HCT116 (cell line): ENCODE data around the gene RAN. TPM values are rescaled to one million over a fixed set of nuclear protein-coding genes. Genes with fewer than 3 reads are reported as not detected.
"Not testable (repeated sequence)": the region's sequence is repeated elsewhere in the genome, so short reads cannot be mapped to it uniquely, and the experiment has no call there.

Experiments
- ATAC-seq: fragments of 200-7000 bp; cut with Tn5 transposase; 2 replicates; pipeline ENCODE4 v1.9.1; 2020; ENCODE audit warnings: mild to moderate bottlenecking, moderate library complexity
- BruUV-seq: library from RNA; stranded (reverse); fragments of 400-500 nt; replicated peaks from 2 replicates; lab custom pipeline; 2021; lab: Mats Ljungman, UMichigan
- CTCF ChIA-PET: fragments of 300-600 bp; sonication (Branson Sonifier 250); formaldehyde crosslinking; loops from one replicate; lab custom pipeline; 2021; ENCODE audit warnings: antibody characterized with exemption; lab: Charles Lee
- POLR2A ChIA-PET: fragments of 300-600, 350-600 bp; sonication (Branson Sonifier 250); formaldehyde crosslinking; loops from one replicate; lab custom pipeline; 2021; ENCODE audit warnings: antibody characterized with exemption; lab: Charles Lee
- RAD21 ChIA-PET, 2 experiments: fragments of 300-600 bp; sonication (Branson Sonifier 250); formaldehyde crosslinking; loops; one replicate each; lab custom pipeline; 2023; ENCODE audit warnings: low total read pairs in 2 of 2; ENCODE audit not compliant: uncharacterized antibody in 2 of 2, unreplicated experiment in 2 of 2, low non-redundant PET in 1 of 2; lab: Charles Lee
- DNase-seq: peaks from one replicate; pipeline ENCODE4 v3.0.0-alpha.2; 2010; ENCODE audit warnings: low read depth, low spot score
- H2AFZ ChIP-seq: fragments of 200-600 bp; shearing (Covaris generic), sonication (generic); 2 replicates; pipeline ENCODE4 v1.6.1; 2017; ENCODE audit warnings: low read depth, mixed run types, mixed read lengths, antibody characterized with exemption, low read length; ENCODE audit not compliant: poor library complexity, severe bottlenecking
- H3K27ac ChIP-seq: 2 replicates; pipeline ENCODE4 v1.5.1; 2012; ENCODE audit warnings: low read depth, low read length
- H3K27me3 ChIP-seq: fragments of 200-600 bp; sonication (generic); 2 replicates; pipeline ENCODE4 v1.6.1; 2016; ENCODE audit warnings: mixed run types, low read length, mixed read lengths; ENCODE audit not compliant: insufficient read depth
- H3K36me3 ChIP-seq, 2 experiments: fragments of 200-500 bp in 1 of 2; fragments of 200-600 bp in 1 of 2; sonication (Bioruptor generic) in 1 of 2; sonication (generic) in 1 of 2; 2 replicates each; pipeline versions ENCODE4 v1.5.1 to v1.6.1; 2014 to 2016; ENCODE audit warnings: low read length in 2 of 2, inconsistent platforms in 1 of 2, mixed read lengths in 1 of 2, mixed run types in 1 of 2; ENCODE audit not compliant: insufficient read depth in 2 of 2, control insufficient read depth in 1 of 2
- H3K4me1 ChIP-seq, 2 experiments: fragments of 200-600 bp in 1 of 2; sonication (generic) in 1 of 2; 2 replicates each; pipeline versions ENCODE4 v1.5.1 to v1.6.1; 2012 to 2017; ENCODE audit warnings: low read length in 2 of 2, inconsistent platforms in 1 of 2, mild to moderate bottlenecking in 1 of 2, mixed read lengths in 1 of 2, mixed run types in 1 of 2, moderate library complexity in 1 of 2; ENCODE audit not compliant: insufficient read depth in 2 of 2, control insufficient read depth in 1 of 2
- H3K4me2 ChIP-seq: fragments of 200-600 bp; sonication (generic); 2 replicates; pipeline ENCODE4 v1.6.1; 2017; ENCODE audit warnings: mixed run types, low read length, mixed read lengths
- H3K4me3 ChIP-seq, 2 experiments: fragments of 200-600 bp in 1 of 2; sonication (generic) in 1 of 2; replicated peaks in 1 of 2; 2 replicates each; pipeline ENCODE4 v1.5.1; 2011 to 2016; ENCODE audit warnings: low read length in 2 of 2, control low read depth in 1 of 2, low read depth in 1 of 2, mild to moderate bottlenecking in 1 of 2, mixed read lengths in 1 of 2, mixed run types in 1 of 2
- H3K79me2 ChIP-seq: fragments of 200-600 bp; sonication (generic); 2 replicates; pipeline ENCODE4 v1.6.1; 2017; ENCODE audit warnings: mild to moderate bottlenecking, mixed run types, low read length, moderate library complexity, mixed read lengths; ENCODE audit not compliant: insufficient read depth
- H3K9ac ChIP-seq: fragments of 200-600 bp; sonication (generic); 2 replicates; pipeline ENCODE4 v1.6.1; 2016; ENCODE audit warnings: low read length, mixed read lengths
- H3K9me2 ChIP-seq: fragments of 200-600 bp; sonication (generic), shearing (Covaris generic); 2 replicates; pipeline ENCODE4 v1.6.1; 2017; ENCODE audit warnings: mixed run types, mild to moderate bottlenecking, moderate library complexity; ENCODE audit not compliant: insufficient read depth
- H3K9me3 ChIP-seq, 2 experiments: fragments of 200-500 bp in 1 of 2; fragments of 200-600 bp in 1 of 2; sonication (Bioruptor generic) in 1 of 2; sonication (generic) in 1 of 2; 2 replicates each; pipeline ENCODE4 v1.6.1; 2014 to 2017; ENCODE audit warnings: low read length in 2 of 2, mixed read lengths in 2 of 2, inconsistent platforms in 1 of 2, low read depth in 1 of 2, mild to moderate bottlenecking in 1 of 2, mixed run types in 1 of 2, moderate library complexity in 1 of 2; ENCODE audit not compliant: control insufficient read depth in 1 of 2, insufficient read depth in 1 of 2
- H4K20me1 ChIP-seq: fragments of 200-600 bp; sonication (generic), shearing (Covaris generic); 2 replicates; pipeline ENCODE4 v1.6.1; 2017; ENCODE audit warnings: mixed run types, mild to moderate bottlenecking, moderate library complexity; ENCODE audit not compliant: insufficient read depth
- CBX3 ChIP-seq: IDR thresholded peaks from 2 replicates; pipeline ENCODE4 v1.6.1; 2012; ENCODE audit warnings: low read depth
- EGR1 ChIP-seq: IDR thresholded peaks from 2 replicates; pipeline ENCODE4 v1.6.1; 2012; ENCODE audit warnings: low read depth
- ELF1 ChIP-seq: IDR thresholded peaks from 2 replicates; pipeline ENCODE4 v1.6.1; 2012; ENCODE audit warnings: low read depth, borderline replicate concordance
- FOSL1 ChIP-seq: IDR thresholded peaks from 2 replicates; pipeline ENCODE4 v1.6.1; 2012; ENCODE audit warnings: low read depth
- POLR2A ChIP-seq: IDR thresholded peaks from 2 replicates; pipeline ENCODE4 v1.7.0; 2011; ENCODE audit warnings: borderline replicate concordance; ENCODE audit not compliant: insufficient read depth, insufficient read length; ENCODE audit errors: extremely low read depth
- POLR2AphosphoS5 ChIP-seq: IDR thresholded peaks from 2 replicates; pipeline ENCODE4 v1.6.1; 2011; ENCODE audit warnings: mild to moderate bottlenecking, low read depth, low read length, moderate library complexity
- SP1 ChIP-seq: IDR thresholded peaks from 2 replicates; pipeline ENCODE4 v1.6.1; 2012; ENCODE audit warnings: low read depth
- ZFX ChIP-seq: fragments of 450-650 bp; IDR thresholded peaks from 2 replicates; pipeline ENCODE4 v1.6.1; 2017
- intact Hi-C: fragments of 100-400 bp; cut with micrococcal nuclease; formaldehyde crosslinking; loops from 2 replicates; pipeline ENCODE4 v1.10.0; 2022
- total RNA-seq: library from RNA; stranded (reverse); gene quantifications from one replicate; pipeline ENCODE4 v1.2.1, GENCODE V29; 2021; ENCODE audit not compliant: unreplicated experiment
- TF ChIP-seq, protein P1 (sequence below): IDR thresholded peaks from 2 replicates; pipeline ENCODE4 v1.6.1; 2011; ENCODE audit warnings: mild to moderate bottlenecking, low read length, moderate library complexity; ENCODE audit not compliant: insufficient replicate concordance; ENCODE audit errors: extremely low read depth
- TF ChIP-seq, protein P2 (sequence below): IDR thresholded peaks from 2 replicates; pipeline ENCODE4 v1.6.1; 2012

RAN gene
- total RNA-seq, 1 experiment from 2014 or later, result 1,420 TPM

DNA sequence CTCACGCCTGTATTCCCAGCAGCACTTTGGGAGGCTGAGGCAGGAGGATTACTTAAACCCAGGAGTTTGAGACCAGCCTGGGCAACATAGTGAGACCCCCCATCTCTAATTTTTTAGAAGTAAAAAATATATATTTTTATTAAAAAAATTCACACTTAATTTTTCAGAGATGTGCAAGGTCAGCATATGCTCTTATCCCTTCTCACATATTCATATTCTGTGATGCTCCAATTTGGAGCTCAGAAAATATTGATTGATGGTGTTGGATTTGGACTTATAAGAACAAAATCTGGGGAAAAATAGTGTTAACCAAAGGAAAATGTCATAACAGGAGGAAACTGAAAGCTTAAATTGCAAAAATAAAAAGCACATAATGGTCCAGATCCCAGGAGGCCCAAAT is 9.7 kb downstream of the RAN start:
- intact Hi-C loops, result no loop called here
- no peaks in the 10 kb centered on the region for H3K27me3 ChIP-seq
- BruUV-seq, result no TSS peak
- H3K79me2 ChIP-seq, result peaks cover 4% of the 10 kb centered on the region
- no peaks in the 10 kb centered on the region for H3K9me3 ChIP-seq
- no peak for DNase-seq
- H4K20me1 ChIP-seq, result peaks cover 21% of the 10 kb centered on the region; the same call in 1 of the 2 replicates
- peaks cover 10 to 12% of the 10 kb centered on the region in 2 experiments for H3K36me3 ChIP-seq
- TF ChIP-seq ZFX (no peak), POLR2A (no peak), SP1 (no peak), POLR2AphosphoS5 (no peak), CBX3 (no peak), FOSL1 (no peak), ELF1 (no peak), EGR1 (no peak)
- TF ChIP-seq, protein P1, sequence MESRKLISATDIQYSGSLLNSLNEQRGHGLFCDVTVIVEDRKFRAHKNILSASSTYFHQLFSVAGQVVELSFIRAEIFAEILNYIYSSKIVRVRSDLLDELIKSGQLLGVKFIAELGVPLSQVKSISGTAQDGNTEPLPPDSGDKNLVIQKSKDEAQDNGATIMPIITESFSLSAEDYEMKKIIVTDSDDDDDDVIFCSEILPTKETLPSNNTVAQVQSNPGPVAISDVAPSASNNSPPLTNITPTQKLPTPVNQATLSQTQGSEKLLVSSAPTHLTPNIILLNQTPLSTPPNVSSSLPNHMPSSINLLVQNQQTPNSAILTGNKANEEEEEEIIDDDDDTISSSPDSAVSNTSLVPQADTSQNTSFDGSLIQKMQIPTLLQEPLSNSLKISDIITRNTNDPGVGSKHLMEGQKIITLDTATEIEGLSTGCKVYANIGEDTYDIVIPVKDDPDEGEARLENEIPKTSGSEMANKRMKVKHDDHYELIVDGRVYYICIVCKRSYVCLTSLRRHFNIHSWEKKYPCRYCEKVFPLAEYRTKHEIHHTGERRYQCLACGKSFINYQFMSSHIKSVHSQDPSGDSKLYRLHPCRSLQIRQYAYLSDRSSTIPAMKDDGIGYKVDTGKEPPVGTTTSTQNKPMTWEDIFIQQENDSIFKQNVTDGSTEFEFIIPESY, result no peak
- TF ChIP-seq, protein P2, sequence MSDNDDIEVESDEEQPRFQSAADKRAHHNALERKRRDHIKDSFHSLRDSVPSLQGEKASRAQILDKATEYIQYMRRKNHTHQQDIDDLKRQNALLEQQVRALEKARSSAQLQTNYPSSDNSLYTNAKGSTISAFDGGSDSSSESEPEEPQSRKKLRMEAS, result no peak
- TF ChIP-seq, all 23 proteins: peak for 0
- H3K4me3 ChIP-seq, result no peak overlapping the region
- H3K27ac ChIP-seq, result no peak overlapping the region
- ChIA-PET POLR2A (no interaction called here), RAD21 (no interaction called here), CTCF (no interaction called here)
- H3K4me1 ChIP-seq, result no peaks in the 10 kb centered on the region
- no peaks in the 10 kb centered on the region for H3K9me2 ChIP-seq
- H3K9ac ChIP-seq, result no peak overlapping the region
- H3K4me2 ChIP-seq, result no peak overlapping the region
- H2AFZ ChIP-seq, result no peak overlapping the region
- no peak for ATAC-seq

DNA sequence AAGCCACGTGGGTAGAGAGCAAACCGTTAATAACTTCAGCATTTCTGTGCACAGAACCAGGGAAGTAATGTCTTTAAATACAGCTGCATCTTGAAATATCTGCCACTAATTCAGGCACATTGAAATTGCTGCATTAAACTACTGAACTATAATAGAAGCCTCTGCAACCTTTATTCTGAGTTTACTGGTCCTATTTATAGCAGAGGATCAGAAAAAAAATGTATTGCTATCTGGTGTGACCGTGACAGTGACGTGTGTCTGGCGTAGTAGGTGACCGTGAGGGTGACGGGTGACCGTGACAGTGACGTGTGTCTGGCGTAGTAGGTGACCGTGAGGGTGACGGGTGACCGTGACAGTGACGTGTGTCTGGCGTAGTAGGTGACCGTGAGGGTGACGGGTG is 15.3 kb downstream of the RAN start:
- H3K27me3 ChIP-seq, POLR2A ChIA-PET: not testable (repeated sequence)

More for the DNA sequence above, 15.3 kb downstream of the RAN start:
- H3K9me2 ChIP-seq, intact Hi-C loops, ATAC-seq, RAD21 ChIA-PET, H3K79me2 ChIP-seq, DNase-seq, H3K9me3 ChIP-seq, H4K20me1 ChIP-seq, H2AFZ ChIP-seq, H3K4me1 ChIP-seq, H3K36me3 ChIP-seq, H3K9ac ChIP-seq, CTCF ChIA-PET, BruUV-seq, H3K27ac ChIP-seq, H3K4me3 ChIP-seq, H3K4me2 ChIP-seq: not testable (repeated sequence)
